Measurements from ENCODE around the gene CPNE6. TPM values are rescaled to one million over a fixed set of nuclear protein-coding genes. Genes with fewer than 3 reads are reported as not detected.

Gene CPNE6
- total and polyA plus RNA-seq, 2 of the 13 experiments (the other 11 are each of a cell fraction or from before 2014, with no cell fraction given), result not detected

DNA sequence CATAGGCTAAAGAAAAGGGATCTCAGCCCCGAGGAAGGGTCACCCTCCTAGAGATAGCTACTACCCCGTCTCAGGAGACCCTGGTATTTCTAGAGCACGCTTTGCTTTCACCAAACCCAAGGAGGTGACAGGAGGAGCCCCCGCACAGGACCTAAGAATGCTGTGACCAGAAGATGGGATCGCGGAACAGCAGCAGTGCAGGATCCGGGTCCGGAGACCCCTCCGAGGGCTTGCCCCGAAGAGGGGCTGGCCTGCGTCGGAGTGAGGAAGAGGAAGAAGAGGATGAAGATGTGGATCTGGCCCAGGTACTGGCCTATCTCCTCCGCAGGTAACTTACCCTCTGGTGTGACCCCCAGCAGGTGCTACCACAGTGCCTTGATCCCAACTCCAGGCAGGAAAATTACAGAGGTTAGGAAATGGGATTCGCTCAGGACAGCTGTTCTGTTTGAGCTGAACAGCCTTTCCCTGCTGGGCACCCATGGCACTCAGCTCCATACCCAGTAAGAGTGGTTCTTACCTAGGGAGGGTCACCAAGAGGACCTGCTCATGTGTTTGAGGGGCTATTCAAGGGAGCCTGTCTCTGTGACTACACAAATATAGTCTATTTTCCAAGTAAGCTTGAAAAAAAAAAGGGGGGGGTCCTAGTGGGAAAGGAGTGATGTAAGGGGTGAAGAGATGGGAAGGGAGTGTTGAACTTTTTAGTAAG lies 44.2 kb downstream of the CPNE6 start (continued):
- TF ChIP-seq, protein P1, sequence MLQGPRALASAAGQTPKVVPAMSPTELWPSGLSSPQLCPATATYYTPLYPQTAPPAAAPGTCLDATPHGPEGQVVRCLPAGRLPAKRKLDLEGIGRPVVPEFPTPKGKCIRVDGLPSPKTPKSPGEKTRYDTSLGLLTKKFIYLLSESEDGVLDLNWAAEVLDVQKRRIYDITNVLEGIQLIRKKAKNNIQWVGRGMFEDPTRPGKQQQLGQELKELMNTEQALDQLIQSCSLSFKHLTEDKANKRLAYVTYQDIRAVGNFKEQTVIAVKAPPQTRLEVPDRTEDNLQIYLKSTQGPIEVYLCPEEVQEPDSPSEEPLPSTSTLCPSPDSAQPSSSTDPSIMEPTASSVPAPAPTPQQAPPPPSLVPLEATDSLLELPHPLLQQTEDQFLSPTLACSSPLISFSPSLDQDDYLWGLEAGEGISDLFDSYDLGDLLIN (CRISPR knock-in tag; IDR thresholded peaks at IDR 0.05; ENCODE audit: borderline replicate concordance), result no peak
- TF ChIP-seq ZNF768 (CRISPR knock-in tag; IDR thresholded peaks at IDR 0.05), result peak; percentile 85
- TF ChIP-seq, protein P2, sequence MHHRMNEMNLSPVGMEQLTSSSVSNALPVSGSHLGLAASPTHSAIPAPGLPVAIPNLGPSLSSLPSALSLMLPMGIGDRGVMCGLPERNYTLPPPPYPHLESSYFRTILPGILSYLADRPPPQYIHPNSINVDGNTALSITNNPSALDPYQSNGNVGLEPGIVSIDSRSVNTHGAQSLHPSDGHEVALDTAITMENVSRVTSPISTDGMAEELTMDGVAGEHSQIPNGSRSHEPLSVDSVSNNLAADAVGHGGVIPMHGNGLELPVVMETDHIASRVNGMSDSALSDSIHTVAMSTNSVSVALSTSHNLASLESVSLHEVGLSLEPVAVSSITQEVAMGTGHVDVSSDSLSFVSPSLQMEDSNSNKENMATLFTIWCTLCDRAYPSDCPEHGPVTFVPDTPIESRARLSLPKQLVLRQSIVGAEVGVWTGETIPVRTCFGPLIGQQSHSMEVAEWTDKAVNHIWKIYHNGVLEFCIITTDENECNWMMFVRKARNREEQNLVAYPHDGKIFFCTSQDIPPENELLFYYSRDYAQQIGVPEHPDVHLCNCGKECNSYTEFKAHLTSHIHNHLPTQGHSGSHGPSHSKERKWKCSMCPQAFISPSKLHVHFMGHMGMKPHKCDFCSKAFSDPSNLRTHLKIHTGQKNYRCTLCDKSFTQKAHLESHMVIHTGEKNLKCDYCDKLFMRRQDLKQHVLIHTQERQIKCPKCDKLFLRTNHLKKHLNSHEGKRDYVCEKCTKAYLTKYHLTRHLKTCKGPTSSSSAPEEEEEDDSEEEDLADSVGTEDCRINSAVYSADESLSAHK (CRISPR knock-in tag; IDR thresholded peaks at IDR 0.05; ENCODE audit: borderline replicate concordance), result no peak
- no peak for TF ChIP-seq NPAS2 (CRISPR knock-in tag; IDR thresholded peaks at IDR 0.05; ENCODE audit: borderline replicate concordance)
- TF ChIP-seq PAF1 (CRISPR knock-in tag; IDR thresholded peaks at IDR 0.05), result 0 out of 2 replicates have a peak, but pooled peaks have one; percentile 27
- peak; percentile 98 for TF ChIP-seq MZF1 (CRISPR knock-in tag; IDR thresholded peaks at IDR 0.05; ENCODE audit: borderline replicate concordance)
- TF ChIP-seq RFXANK (CRISPR knock-in tag; IDR thresholded peaks at IDR 0.05), result no peak
- peak; percentile 76 for TF ChIP-seq BRCA1 (CRISPR knock-in tag; IDR thresholded peaks at IDR 0.05)
- TF ChIP-seq AKAP8 (CRISPR knock-in tag; IDR thresholded peaks at IDR 0.05), result no peak
- TF ChIP-seq, protein P3, sequence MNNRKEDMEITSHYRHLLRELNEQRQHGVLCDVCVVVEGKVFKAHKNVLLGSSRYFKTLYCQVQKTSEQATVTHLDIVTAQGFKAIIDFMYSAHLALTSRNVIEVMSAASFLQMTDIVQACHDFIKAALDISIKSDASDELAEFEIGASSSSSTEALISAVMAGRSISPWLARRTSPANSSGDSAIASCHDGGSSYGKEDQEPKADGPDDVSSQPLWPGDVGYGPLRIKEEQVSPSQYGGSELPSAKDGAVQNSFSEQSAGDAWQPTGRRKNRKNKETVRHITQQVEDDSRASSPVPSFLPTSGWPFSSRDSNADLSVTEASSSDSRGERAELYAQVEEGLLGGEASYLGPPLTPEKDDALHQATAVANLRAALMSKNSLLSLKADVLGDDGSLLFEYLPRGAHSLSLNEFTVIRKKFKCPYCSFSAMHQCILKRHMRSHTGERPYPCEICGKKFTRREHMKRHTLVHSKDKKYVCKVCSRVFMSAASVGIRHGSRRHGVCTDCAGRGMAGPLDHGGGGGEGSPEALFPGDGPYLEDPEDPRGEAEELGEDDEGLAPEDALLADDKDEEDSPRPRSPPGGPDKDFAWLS (CRISPR knock-in tag; IDR thresholded peaks at IDR 0.05; ENCODE audit: borderline replicate concordance), result no peak; the same call in 1 of the 2 replicates
- TF ChIP-seq, protein P4, sequence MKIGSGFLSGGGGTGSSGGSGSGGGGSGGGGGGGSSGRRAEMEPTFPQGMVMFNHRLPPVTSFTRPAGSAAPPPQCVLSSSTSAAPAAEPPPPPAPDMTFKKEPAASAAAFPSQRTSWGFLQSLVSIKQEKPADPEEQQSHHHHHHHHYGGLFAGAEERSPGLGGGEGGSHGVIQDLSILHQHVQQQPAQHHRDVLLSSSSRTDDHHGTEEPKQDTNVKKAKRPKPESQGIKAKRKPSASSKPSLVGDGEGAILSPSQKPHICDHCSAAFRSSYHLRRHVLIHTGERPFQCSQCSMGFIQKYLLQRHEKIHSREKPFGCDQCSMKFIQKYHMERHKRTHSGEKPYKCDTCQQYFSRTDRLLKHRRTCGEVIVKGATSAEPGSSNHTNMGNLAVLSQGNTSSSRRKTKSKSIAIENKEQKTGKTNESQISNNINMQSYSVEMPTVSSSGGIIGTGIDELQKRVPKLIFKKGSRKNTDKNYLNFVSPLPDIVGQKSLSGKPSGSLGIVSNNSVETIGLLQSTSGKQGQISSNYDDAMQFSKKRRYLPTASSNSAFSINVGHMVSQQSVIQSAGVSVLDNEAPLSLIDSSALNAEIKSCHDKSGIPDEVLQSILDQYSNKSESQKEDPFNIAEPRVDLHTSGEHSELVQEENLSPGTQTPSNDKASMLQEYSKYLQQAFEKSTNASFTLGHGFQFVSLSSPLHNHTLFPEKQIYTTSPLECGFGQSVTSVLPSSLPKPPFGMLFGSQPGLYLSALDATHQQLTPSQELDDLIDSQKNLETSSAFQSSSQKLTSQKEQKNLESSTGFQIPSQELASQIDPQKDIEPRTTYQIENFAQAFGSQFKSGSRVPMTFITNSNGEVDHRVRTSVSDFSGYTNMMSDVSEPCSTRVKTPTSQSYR (CRISPR knock-in tag; IDR thresholded peaks at IDR 0.05; ENCODE audit: borderline replicate concordance), result no peak
- TF ChIP-seq TMF1 (CRISPR knock-in tag; IDR thresholded peaks at IDR 0.05; ENCODE audit: low read depth), result peak; percentile 78; the same call in 1 of the 2 replicates
- TF ChIP-seq, protein P5, sequence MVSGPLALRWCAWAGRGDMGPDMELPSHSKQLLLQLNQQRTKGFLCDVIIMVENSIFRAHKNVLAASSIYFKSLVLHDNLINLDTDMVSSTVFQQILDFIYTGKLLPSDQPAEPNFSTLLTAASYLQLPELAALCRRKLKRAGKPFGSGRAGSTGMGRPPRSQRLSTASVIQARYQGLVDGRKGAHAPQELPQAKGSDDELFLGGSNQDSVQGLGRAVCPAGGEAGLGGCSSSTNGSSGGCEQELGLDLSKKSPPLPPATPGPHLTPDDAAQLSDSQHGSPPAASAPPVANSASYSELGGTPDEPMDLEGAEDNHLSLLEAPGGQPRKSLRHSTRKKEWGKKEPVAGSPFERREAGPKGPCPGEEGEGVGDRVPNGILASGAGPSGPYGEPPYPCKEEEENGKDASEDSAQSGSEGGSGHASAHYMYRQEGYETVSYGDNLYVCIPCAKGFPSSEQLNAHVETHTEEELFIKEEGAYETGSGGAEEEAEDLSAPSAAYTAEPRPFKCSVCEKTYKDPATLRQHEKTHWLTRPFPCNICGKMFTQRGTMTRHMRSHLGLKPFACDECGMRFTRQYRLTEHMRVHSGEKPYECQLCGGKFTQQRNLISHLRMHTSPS (CRISPR knock-in tag; IDR thresholded peaks at IDR 0.05; ENCODE audit: low read depth), result peak; percentile 57; the same call in 1 of the 2 replicates

All from HepG2 (cell line).